Measurements from ENCODE around the gene TANGO2.

TANGO2 gene

GRCh38 chr22:19984851-19985811, 35.8 kb upstream of the TANGO2 start:
- no peak for DNase-seq (ENCODE audit: extremely low read depth, low read depth)
- no peak for TF ChIP-seq CTCF (IDR thresholded peaks at IDR 0.05; ENCODE audit: low read depth, low read length)

GRCh38 chr22:19986011-19986409, 34.9 kb upstream of the TANGO2 start:
- no peak for DNase-seq (ENCODE audit: extremely low read depth, low read depth)
- no peak for TF ChIP-seq CTCF (IDR thresholded peaks at IDR 0.05; ENCODE audit: low read depth, low read length)

- no peak for DNase-seq (ENCODE audit: extremely low read depth, low read depth)
- no peak for TF ChIP-seq CTCF (IDR thresholded peaks at IDR 0.05; ENCODE audit: low read depth, low read length)
Measured at GRCh38 chr22:19986410-19987341, 34.2 kb upstream of the TANGO2 start.

GRCh38 chr22:19987394-19988306, 33.3 kb upstream of the TANGO2 start:
- TF ChIP-seq CTCF (IDR thresholded peaks at IDR 0.05; ENCODE audit: low read depth, low read length): no peak
- no peak for DNase-seq (ENCODE audit: extremely low read depth, low read depth)

GRCh38 chr22:19988331-19988808, 32.5 kb upstream of the TANGO2 start:
- TF ChIP-seq CTCF (IDR thresholded peaks at IDR 0.05; ENCODE audit: low read depth, low read length): no peak
- no peak for DNase-seq (ENCODE audit: extremely low read depth, low read depth)

GRCh38 chr22:19988965-19989724, 31.8 kb upstream of the TANGO2 start:
- no peak for TF ChIP-seq CTCF (IDR thresholded peaks at IDR 0.05; ENCODE audit: low read depth, low read length)
- DNase-seq (ENCODE audit: extremely low read depth, low read depth): no peak

All from AG09319 (cell line).